B cell (primary cell): ENCODE measurements around the gene LARGE1. TPM values are rescaled to one million over a fixed set of nuclear protein-coding genes. Genes with fewer than 3 reads are reported as not detected.

Source experiments
- ATAC-seq: fragments of 200-7000 bp; cut with Tn5 transposase; one replicate; pipeline ENCODE4 v1.10.0; 2021; ENCODE audit warnings: low read depth, mild to moderate bottlenecking, moderate number of reproducible peaks, moderate library complexity
- CTCF ChIA-PET: fragments of 350-600 bp; sonication (Branson Sonifier 250); formaldehyde crosslinking; loops from one replicate; lab custom pipeline; 2021; ENCODE audit warnings: antibody characterized with exemption, inconsistent platforms; lab: Charles Lee
- POLR2A ChIA-PET: fragments of 350-600 bp; sonication (Branson Sonifier 250); formaldehyde crosslinking; loops from one replicate; lab custom pipeline; 2021; ENCODE audit warnings: antibody characterized with exemption; lab: Charles Lee
- DNase-seq: peaks from one replicate; pipeline ENCODE4 v3.0.0; 2013
- H2AFZ ChIP-seq: 2 replicates; pipeline ENCODE4 v1.6.1; 2012; ENCODE audit warnings: mild to moderate bottlenecking, low read depth, low read length; ENCODE audit not compliant: insufficient read depth, poor library complexity, severe bottlenecking
- H3K27ac ChIP-seq, 2 donors: 1 replicate in 1 of 2; 2 replicates in 1 of 2; pipeline ENCODE4 v1.5.1; 2012 to 2013; ENCODE audit warnings: low read length in 2 of 2, mild to moderate bottlenecking in 2 of 2, moderate library complexity in 1 of 2
- H3K27me3 ChIP-seq, 4 experiments: fragments of 200-600 bp in 1 of 4; sonication (generic) in 1 of 4; replicated peaks in 1 of 4; 1 replicate in 2 of 4; 2 replicates in 2 of 4; pipeline versions ENCODE4 v1.6.1 to v1.7.0; 2013 to 2016; ENCODE audit warnings: low read length in 3 of 4, mild to moderate bottlenecking in 2 of 4, mixed read lengths in 1 of 4, moderate library complexity in 1 of 4; ENCODE audit not compliant: insufficient read depth in 4 of 4, control insufficient read depth in 3 of 4; ENCODE audit errors: control extremely low read depth in 1 of 4
- H3K36me3 ChIP-seq, 2 experiments: replicated peaks in 1 of 2; 1 replicate in 1 of 2; 2 replicates in 1 of 2; pipeline versions ENCODE4 v1.6.1 to v1.7.1; 2013; ENCODE audit warnings: low read length in 1 of 2; ENCODE audit not compliant: insufficient read depth in 2 of 2, control insufficient read depth in 1 of 2; ENCODE audit errors: control extremely low read depth in 1 of 2, extremely low read depth in 1 of 2
- H3K4me1 ChIP-seq, 2 donors: fragments of 200-600 bp in 1 of 2; sonication (generic) in 1 of 2; 1 replicate in 1 of 2; 2 replicates in 1 of 2; pipeline versions ENCODE4 v1.5.1 to v1.6.1; 2013 to 2017; ENCODE audit warnings: low read length in 2 of 2; ENCODE audit not compliant: control insufficient read depth in 2 of 2, insufficient read depth in 2 of 2
- H3K4me2 ChIP-seq: replicated peaks from 2 replicates; pipeline ENCODE3; 2012; ENCODE audit warnings: mild to moderate bottlenecking, low read depth, low read length; ENCODE audit not compliant: poor library complexity, severe bottlenecking
- H3K4me3 ChIP-seq, 5 experiments: fragments of 200-600 bp in 1 of 5; sonication (generic) in 1 of 5; 1 replicate in 3 of 5; 2 replicates in 2 of 5; pipeline versions ENCODE4 v1.5.1 to v1.7.0; 2011 to 2016; ENCODE audit warnings: low read length in 4 of 5, mild to moderate bottlenecking in 4 of 5, low read depth in 2 of 5, control low read depth in 1 of 5, moderate library complexity in 1 of 5; ENCODE audit not compliant: insufficient read depth in 1 of 5; ENCODE audit errors: control extremely low read depth in 1 of 5, extremely low read depth in 1 of 5
- H3K79me2 ChIP-seq: fragments of 200-600 bp; sonication (generic); one replicate; pipeline ENCODE4 v1.6.0; 2016; ENCODE audit warnings: low read length; ENCODE audit not compliant: control insufficient read depth, insufficient read depth
- H3K9ac ChIP-seq: fragments of 200-600 bp; sonication (generic); 2 replicates; pipeline ENCODE4 v1.6.1; 2017; ENCODE audit warnings: mild to moderate bottlenecking, low read length, moderate library complexity
- H3K9me3 ChIP-seq, 3 donors: one replicate each; pipeline versions ENCODE4 v1.6.1 to v1.7.1; 2013; ENCODE audit warnings: low read length in 2 of 3; ENCODE audit not compliant: control insufficient read depth in 2 of 3, insufficient read depth in 1 of 3; ENCODE audit errors: control extremely low read depth in 1 of 3
- H4K20me1 ChIP-seq: 2 replicates; pipeline ENCODE4 v1.6.0; 2012; ENCODE audit warnings: mild to moderate bottlenecking, low read length; ENCODE audit not compliant: insufficient read depth, control insufficient read depth, poor library complexity, severe bottlenecking
- H3K27ac Mint-ChIP-seq: one replicate; pipeline ENCODE4 v1.8.0; 2021; ENCODE audit warnings: mixed read lengths
- H3K27me3 Mint-ChIP-seq: one replicate; pipeline ENCODE4 v1.8.0; 2021; ENCODE audit warnings: mixed read lengths
- H3K4me1 Mint-ChIP-seq: one replicate; pipeline ENCODE4 v1.8.0; 2021; ENCODE audit warnings: mixed read lengths
- H3K4me3 Mint-ChIP-seq: one replicate; pipeline ENCODE4 v1.8.0; 2021; ENCODE audit warnings: mixed read lengths
- H3K9me3 Mint-ChIP-seq: one replicate; pipeline ENCODE4 v1.8.0; 2022; ENCODE audit warnings: mixed read lengths; ENCODE audit not compliant: insufficient read depth
- EZH2 ChIP-seq: IDR thresholded peaks from 2 replicates; pipeline ENCODE4 v1.6.1; 2012; ENCODE audit warnings: borderline replicate concordance, low read depth, mild to moderate bottlenecking, moderate library complexity, low read length; ENCODE audit not compliant: insufficient read depth, poor library complexity, severe bottlenecking
- WGBS: methylation state at CpG from one replicate; pipeline ENCODE4 v1.1.5; 2013; ENCODE audit warnings: missing lambda C conversion rate; ENCODE audit not compliant: insufficient coverage; 5-methylcytosine and 5-hydroxymethylcytosine counted together
- intact Hi-C: fragments of 100-400 bp; cut with micrococcal nuclease; formaldehyde crosslinking; loops from one replicate; pipeline ENCODE4 v1.10.0; 2022
- polyA plus RNA-seq: library from polyadenylated mRNA; depleted of rRNA; stranded (reverse); fragments of >200 nt; gene quantifications from 2 replicates; pipeline ENCODE4 v1.2.3, GENCODE V29; 2012
- total RNA-seq, 2 donors: library from RNA; stranded (reverse); fragments of 120-200 nt in 1 of 2; gene quantifications; 1 replicate in 1 of 2; 2 replicates in 1 of 2; pipeline versions ENCODE4 v1.2.3 to v1.2.4, GENCODE V29; 2013 to 2022
- TF ChIP-seq, protein P1 (sequence below): fragments of 200-600 bp; IDR thresholded peaks from one replicate; pipeline ENCODE4 v1.8.0; 2022; ENCODE audit warnings: antibody characterized with exemption, mild to moderate bottlenecking

Gene LARGE1
- total and polyA plus RNA-seq, 2 donors (not counting 1 experiment from before 2014, with no cell fraction given): 20.7 to 82.0 TPM

DNA sequence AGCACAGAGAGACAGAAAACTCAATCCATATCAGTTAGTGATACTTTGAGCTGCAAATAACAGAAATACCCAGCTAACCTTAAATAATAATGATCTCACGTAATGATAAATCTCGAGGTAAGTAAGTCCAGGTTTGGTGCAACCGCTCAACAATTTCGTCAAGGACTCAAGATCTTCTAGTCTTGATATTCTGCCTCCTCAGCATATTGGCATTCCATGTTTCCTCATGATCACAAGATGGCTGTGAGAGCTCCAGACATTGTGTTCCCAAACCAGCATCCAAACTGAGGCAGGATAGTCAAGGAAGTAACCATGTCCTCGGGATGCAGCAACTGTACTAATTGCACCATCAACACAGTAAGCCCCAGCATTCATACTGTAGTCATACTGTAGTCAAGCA, 7.5 kb upstream of the LARGE1 start:
- ATAC-seq (no peak), DNase-seq (no peak)
- H3K4me2 ChIP-seq: no peak overlapping the region
- no peak overlapping the region for H3K27ac ChIP-seq
- H3K4me3 ChIP-seq: no peak overlapping the region
- no peaks in the 10 kb centered on the region for H3K36me3 ChIP-seq
- H3K79me2 ChIP-seq: no peaks in the 10 kb centered on the region
- H4K20me1 ChIP-seq: no peaks in the 10 kb centered on the region
- Mint-ChIP-seq H3K4me3 (no peak overlapping the region), H3K9me3 (no peaks in the 10 kb centered on the region), H3K27ac (no peak overlapping the region), H3K4me1 (peaks cover 11% of the 10 kb centered on the region), H3K27me3 (peaks cover 26% of the 10 kb centered on the region)
- intact Hi-C loops: no loop called here
- peaks cover 0 to 4% (median 0%) of the 10 kb centered on the region in 3 donors for H3K9me3 ChIP-seq
- no peak overlapping the region for H2AFZ ChIP-seq
- ChIA-PET CTCF (no interaction called here), POLR2A (no interaction called here)
- no peak overlapping the region for H3K9ac ChIP-seq
- peaks cover 0 to 4% (median 2%) of the 10 kb centered on the region in 4 experiments for H3K27me3 ChIP-seq
- H3K4me1 ChIP-seq: peaks cover 9 to 12% of the 10 kb centered on the region in 2 donors
- no peak for TF ChIP-seq EZH2
- TF ChIP-seq, protein P1, sequence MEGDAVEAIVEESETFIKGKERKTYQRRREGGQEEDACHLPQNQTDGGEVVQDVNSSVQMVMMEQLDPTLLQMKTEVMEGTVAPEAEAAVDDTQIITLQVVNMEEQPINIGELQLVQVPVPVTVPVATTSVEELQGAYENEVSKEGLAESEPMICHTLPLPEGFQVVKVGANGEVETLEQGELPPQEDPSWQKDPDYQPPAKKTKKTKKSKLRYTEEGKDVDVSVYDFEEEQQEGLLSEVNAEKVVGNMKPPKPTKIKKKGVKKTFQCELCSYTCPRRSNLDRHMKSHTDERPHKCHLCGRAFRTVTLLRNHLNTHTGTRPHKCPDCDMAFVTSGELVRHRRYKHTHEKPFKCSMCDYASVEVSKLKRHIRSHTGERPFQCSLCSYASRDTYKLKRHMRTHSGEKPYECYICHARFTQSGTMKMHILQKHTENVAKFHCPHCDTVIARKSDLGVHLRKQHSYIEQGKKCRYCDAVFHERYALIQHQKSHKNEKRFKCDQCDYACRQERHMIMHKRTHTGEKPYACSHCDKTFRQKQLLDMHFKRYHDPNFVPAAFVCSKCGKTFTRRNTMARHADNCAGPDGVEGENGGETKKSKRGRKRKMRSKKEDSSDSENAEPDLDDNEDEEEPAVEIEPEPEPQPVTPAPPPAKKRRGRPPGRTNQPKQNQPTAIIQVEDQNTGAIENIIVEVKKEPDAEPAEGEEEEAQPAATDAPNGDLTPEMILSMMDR: no peak
- 91% methylated on average over 5 of the region's 5 CpGs for WGBS

DNA sequence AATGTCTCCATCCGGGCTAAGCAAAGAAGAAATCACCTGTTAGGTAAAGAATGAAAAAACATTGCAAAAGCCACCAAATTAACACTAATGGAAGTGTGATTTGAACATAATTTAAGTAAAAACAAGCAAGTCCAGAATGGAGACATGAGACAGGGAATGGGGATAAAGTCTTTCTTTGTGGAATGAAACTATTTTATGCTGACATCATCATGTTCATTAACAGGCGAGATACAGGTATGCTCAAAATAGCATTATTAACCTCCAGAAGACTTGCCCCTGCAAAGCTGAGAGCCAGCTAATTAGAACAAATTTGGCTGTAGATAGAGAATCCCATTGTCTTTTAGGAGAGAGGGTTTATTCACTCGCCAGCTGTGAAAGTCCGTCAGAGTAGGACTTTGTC, 4.9 kb upstream of the LARGE1 start:
- intact Hi-C loops: no loop called here
- CTCF ChIA-PET: interaction anchor here (0.6 to 5.4 kb wide), 7 partner anchors 14 to 1229 kb away, joined by 3 to 68 read pairs (median 4); no protein-coding TSS in a partner anchor
- no CpG with 5 or more reads among the region's 4 CpGs for WGBS
- Histone ChIP-seq H3K4me2 (no peak overlapping the region), H3K27me3 (peaks cover 0 to 19% (median 3%) of the 10 kb centered on the region in 4 experiments), H3K36me3 (no peaks in the 10 kb centered on the region), H3K27ac (no peak overlapping the region), H3K4me1 (peaks cover 13 to 22% of the 10 kb centered on the region in 2 donors), H3K79me2 (peaks cover 6% of the 10 kb centered on the region), H2AFZ (no peak overlapping the region), H4K20me1 (no peaks in the 10 kb centered on the region), H3K4me3 (no peak overlapping the region), H3K9me3 (peaks cover 0 to 9% (median 4%) of the 10 kb centered on the region in 3 donors), H3K9ac (no peak overlapping the region)
- Mint-ChIP-seq H3K27ac (no peak overlapping the region), H3K27me3 (peaks cover 12% of the 10 kb centered on the region), H3K4me1 (peaks cover 20% of the 10 kb centered on the region), H3K4me3 (no peak overlapping the region), H3K9me3 (no peaks in the 10 kb centered on the region)
- TF ChIP-seq, protein P1: no peak
- TF ChIP-seq EZH2: no peak
- POLR2A ChIA-PET: no interaction called here
- ATAC-seq: no peak
- no peak for DNase-seq
